ENCODE results near the gene ZNF512. TPM values are rescaled to one million over a fixed set of nuclear protein-coding genes. Genes with fewer than 3 reads are reported as not detected.

The ZNF512 gene
- total RNA-seq, 2 donors from 2014 or later, result 13.8 to 14.6 TPM

GRCh38 chr2:27655155-27655951 is 72.5 kb downstream of the ZNF512 start:
- Histone ChIP-seq H3K27me3 (no peaks in the 10 kb centered on the region), H3K4me3 (no peak overlapping the region), H3K9ac (ENCODE audit: low read depth in 2 of 2, low read length in 2 of 2) (no peak overlapping the region), H3K36me3 (peaks cover 13% of the 10 kb centered on the region), H3K27ac (no peak overlapping the region), H3K4me1 (no peaks in the 10 kb centered on the region), H3K9me3 (no peaks in the 10 kb centered on the region)
- no peak for DNase-seq
- intact Hi-C loops (cut with DNase I), result no loop called here
- TF ChIP-seq CTCF (IDR thresholded peaks at IDR 0.05), result no peak

DNA sequence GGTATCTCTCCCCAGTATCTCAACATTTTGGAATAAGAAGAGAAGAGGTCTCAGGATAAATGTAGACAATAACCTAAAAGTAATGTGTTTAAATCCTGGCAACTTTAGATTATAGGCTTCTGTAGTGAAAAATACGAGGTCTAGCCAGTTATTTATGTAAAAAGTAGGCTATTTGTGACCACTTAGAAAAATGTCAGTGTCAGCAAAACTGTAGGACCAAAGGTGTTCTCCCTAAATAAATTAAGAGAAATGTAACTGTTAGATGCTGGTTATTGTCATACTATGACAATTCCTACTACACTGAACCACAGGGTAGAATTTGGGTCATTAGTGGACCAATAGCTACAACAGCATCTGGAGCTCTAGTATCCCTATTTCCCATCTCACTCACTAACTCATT is 78.5 kb downstream of the ZNF512 start:
- Histone ChIP-seq H3K9me3 (no peaks in the 10 kb centered on the region), H3K9ac (ENCODE audit: low read depth in 2 of 2, low read length in 2 of 2) (no peak overlapping the region), H3K27ac (no peak overlapping the region), H3K4me3 (no peak overlapping the region), H3K36me3 (peaks cover 14% of the 10 kb centered on the region), H3K4me1 (peaks cover 10% of the 10 kb centered on the region), H3K27me3 (no peaks in the 10 kb centered on the region)
- no peak for DNase-seq
- intact Hi-C loops (cut with DNase I), result no loop called here
- TF ChIP-seq CTCF (IDR thresholded peaks at IDR 0.05), result no peak

DNA sequence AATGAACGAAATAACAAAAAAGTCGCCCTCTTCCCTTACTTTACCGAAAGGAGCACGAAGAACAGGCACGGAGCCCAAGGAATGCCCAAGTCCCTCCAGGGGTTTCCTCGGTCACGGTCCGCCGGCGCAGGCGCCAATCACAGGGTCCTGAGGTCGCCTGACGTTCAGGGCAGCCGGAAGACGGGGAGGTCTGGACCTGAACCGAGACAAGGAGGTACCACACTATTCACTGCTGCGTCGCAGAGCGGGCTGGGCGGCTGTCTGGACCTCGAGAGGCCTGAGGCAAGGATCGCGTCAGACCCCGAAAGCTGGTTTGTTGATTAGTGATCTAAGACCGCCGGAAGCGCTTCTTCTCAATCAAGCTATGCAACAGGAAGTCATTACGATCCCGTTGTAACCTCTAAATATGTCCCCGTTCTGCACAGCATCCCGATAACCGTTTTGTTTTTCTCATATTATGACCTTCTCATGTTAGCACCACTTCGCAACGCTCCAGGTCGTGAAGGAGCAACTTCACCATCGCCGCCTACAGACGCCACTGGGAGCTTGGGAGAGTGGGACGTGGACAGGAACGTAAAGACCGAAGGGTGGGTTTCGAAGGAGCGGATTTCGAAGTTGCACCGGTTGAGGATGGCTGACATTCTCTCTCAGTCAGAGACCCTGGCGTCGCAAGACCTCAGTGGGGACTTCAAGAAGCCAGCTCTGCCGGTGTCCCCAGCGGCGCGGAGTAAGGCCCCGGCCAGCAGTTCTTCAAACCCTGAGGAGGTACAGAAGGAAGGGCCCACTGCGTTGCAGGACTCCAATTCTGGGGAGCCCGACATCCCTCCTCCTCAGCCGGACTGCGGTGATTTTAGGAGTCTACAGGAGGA is 80.7 kb downstream of the ZNF512 start, which contains the start of the genes SLC4A1AP and SUPT7L:
SLC4A1AP (plus strand) TSS at position 605 of the 869 bp plus-strand sequence; CDS start at position 631, 26 bp downstream.
SUPT7L (minus strand) TSS at position 330 of the 869 bp plus-strand sequence. CDS start 1,422 bp downstream, outside the sequence.
- intact Hi-C loops (cut with DNase I), result no loop called here
- H3K4me1 ChIP-seq, result peaks cover 10% of the 10 kb centered on the region
- H3K36me3 ChIP-seq, result peaks cover 4% of the 10 kb centered on the region
- peak within 1 kb of the TSS; percentile 87 to 90 for H3K9ac ChIP-seq (ENCODE audit: low read depth in 2 of 2, low read length in 2 of 2)
- no peaks in the 10 kb centered on the region for H3K27me3 ChIP-seq
- no peaks in the 10 kb centered on the region for H3K9me3 ChIP-seq
- H3K4me3 ChIP-seq, result peak within 1 kb of the TSS; percentile 97
- peak within 1 kb of the TSS; percentile 85 for H3K27ac ChIP-seq
- DNase-seq, result peak; percentile 78
- TF ChIP-seq CTCF (IDR thresholded peaks at IDR 0.05), result no peak

DNA sequence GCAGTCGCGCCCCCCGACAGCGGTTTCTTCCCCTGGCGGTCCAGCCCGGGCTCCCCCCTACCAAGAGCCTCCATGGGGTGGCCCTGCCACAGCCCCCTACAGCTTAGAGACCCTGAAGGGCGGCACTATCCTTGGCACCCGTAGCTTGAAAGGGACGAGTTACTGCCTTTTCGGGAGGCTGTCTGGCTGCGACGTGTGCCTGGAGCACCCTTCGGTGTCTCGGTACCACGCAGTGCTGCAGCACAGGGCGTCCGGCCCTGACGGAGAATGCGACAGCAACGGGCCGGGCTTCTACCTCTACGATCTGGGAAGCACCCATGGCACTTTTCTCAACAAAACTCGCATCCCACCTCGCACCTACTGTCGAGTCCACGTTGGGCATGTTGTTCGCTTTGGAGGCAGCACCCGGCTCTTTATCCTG is 81.3 kb downstream of the ZNF512 start:
- peaks cover 10% of the 10 kb centered on the region for H3K4me1 ChIP-seq
- peaks cover 5% of the 10 kb centered on the region for H3K36me3 ChIP-seq
- no peak for DNase-seq
- peak overlapping the region; percentile 97 for H3K4me3 ChIP-seq
- intact Hi-C loops (cut with DNase I), result no loop called here
- H3K9ac ChIP-seq (ENCODE audit: low read depth in 2 of 2, low read length in 2 of 2), result peak overlapping the region; percentile 87 to 90
- H3K9me3 ChIP-seq, result no peaks in the 10 kb centered on the region
- H3K27me3 ChIP-seq, result no peaks in the 10 kb centered on the region
- TF ChIP-seq CTCF (IDR thresholded peaks at IDR 0.05), result no peak
- H3K27ac ChIP-seq, result peak overlapping the region; percentile 85

- no peak for DNase-seq
- H3K9me3 ChIP-seq, result no peaks in the 10 kb centered on the region
- H3K36me3 ChIP-seq, result peaks cover 10% of the 10 kb centered on the region
- peak overlapping the region; percentile 97 for H3K4me3 ChIP-seq
- H3K4me1 ChIP-seq, result peaks cover 10% of the 10 kb centered on the region
- H3K9ac ChIP-seq (ENCODE audit: low read depth in 2 of 2, low read length in 2 of 2), result peak overlapping the region; percentile 5 to 90
- no peak for TF ChIP-seq CTCF (IDR thresholded peaks at IDR 0.05)
- intact Hi-C loops (cut with DNase I), result no loop called here
- H3K27me3 ChIP-seq, result no peaks in the 10 kb centered on the region
- no peak overlapping the region for H3K27ac ChIP-seq
These were observed 82.0 kb downstream of the ZNF512 start for GRCh38 chr2:27664622-27665363.

Data from colonic mucosa (tissue), 4 donors.